Adrenal gland (tissue), 12 donors: ENCODE measurements around the gene EXD2. TPM values are rescaled to one million over a fixed set of nuclear protein-coding genes. Genes with fewer than 3 reads are reported as not detected.
A peak's percentile ranks its signal among the peaks of the same experiment; 100 is the strongest.

Source experiments
- DNase-seq, 7 donors: peaks; one replicate each; pipeline ENCODE4 v3.0.0-alpha.2; 2019 to 2020
- H3K27ac ChIP-seq, 5 donors: fragments of 200-600 bp; sonication (generic) in 4 of 5; 1 replicate in 3 of 5; 2 replicates in 2 of 5; pipeline versions ENCODE4 v1.5.1 to v1.8.0; 2016 to 2020; ENCODE audit warnings: mild to moderate bottlenecking in 1 of 5
- H3K27me3 ChIP-seq: fragments of 200-600 bp; 2 replicates; pipeline ENCODE4 v1.8.0; 2021
- H3K36me3 ChIP-seq, 2 donors: fragments of 200-600 bp; replicated peaks in 1 of 2; 1 replicate in 1 of 2; 2 replicates in 1 of 2; pipeline versions ENCODE4 v1.5.1 to v1.8.0; 2018 to 2022
- H3K4me1 ChIP-seq, 2 donors: fragments of 200-600 bp; replicated peaks in 1 of 2; 1 replicate in 1 of 2; 2 replicates in 1 of 2; pipeline versions ENCODE4 v1.5.1 to v1.8.0; 2018 to 2021
- H3K4me3 ChIP-seq, 4 donors: fragments of 200-600 bp; sonication (generic) in 3 of 4; one replicate each; pipeline ENCODE4 v1.5.1; 2016 to 2018
- H3K9me3 ChIP-seq, 3 donors: fragments of 200-600 bp; sonication (generic) in 1 of 3; replicated peaks in 1 of 3; 1 replicate in 2 of 3; 2 replicates in 1 of 3; pipeline versions ENCODE4 v1.5.1 to v1.8.0; 2016 to 2021
- CTCF ChIP-seq, 6 experiments: fragments of 450-650 bp in 4 of 6; fragments of 200-600 bp in 2 of 6; sonication (generic) in 1 of 6; IDR thresholded peaks; 1 replicate in 5 of 6; 2 replicates in 1 of 6; pipeline versions ENCODE4 v1.5.1 to v1.8.0; 2016 to 2021; ENCODE audit warnings: antibody characterized with exemption in 6 of 6, mild to moderate bottlenecking in 2 of 6, moderate library complexity in 1 of 6
- POLR2A ChIP-seq, 2 donors: fragments of 450-650 bp; IDR thresholded peaks; one replicate each; pipeline ENCODE4 v1.6.1; 2017; ENCODE audit warnings: antibody characterized with exemption in 2 of 2, mild to moderate bottlenecking in 2 of 2, moderate library complexity in 1 of 2
- WGBS, 4 donors: extraction: QIAGEN DNeasy Blood & Tissue Kit in 2 of 4; methylation state at CpG; one replicate each; pipeline versions ENCODE4 v1.1.5 to v1.1.7; 2013 to 2017; 5-methylcytosine and 5-hydroxymethylcytosine counted together
- intact Hi-C, 2 donors: fragments of 100-400 bp; cut with DNase I; formaldehyde crosslinking; loops; one replicate each; pipeline versions ENCODE4 v1.14.1 to v1.15.0; 2022 to 2023
- polyA plus RNA-seq, 3 donors: library from polyadenylated mRNA; stranded (reverse); fragments of 200-250 nt in 2 of 3; fragments of 350-450 nt in 1 of 3; fragmentation: Illumina TruSeq in 1 of 3; extraction: RNeasy Lipid Tissue Mini Kit (QIAGEN cat#74804) in 1 of 3; gene quantifications; one replicate each; pipeline ENCODE4 v1.2.3, GENCODE V29; 2013 to 2014
- total RNA-seq, 9 donors: library from RNA; depleted of rRNA in 4 of 9; stranded (reverse); fragments of >200 nt in 4 of 9; fragments of 120-200 nt in 1 of 9; fragmentation: NEBNext Ultra II Directional in 1 of 9; extraction: Animal tissue kit (Norgen Biotek cat#: 25700) in 1 of 9; gene quantifications; one replicate each; pipeline versions ENCODE4 v1.1.0 to v1.2.4, GENCODE V29; 2013 to 2023
- donor health status: healthy with polysubstance abuse.
- donor health status: Bipolar disorder and iron deficiency.
- donor health status: DM: yes; HTN: yes; CAD: no.
- donor health status: DM: no; HTN: no; CAD: no.
- donor health status: DM: no; HTN: no; CAD: no.
- donor health status: DM: yes; HTN: yes; CAD: no.

EXD2 gene
- total and polyA plus RNA-seq, 12 donors, result 6.4 to 23.0 (median 15.6) TPM

DNA sequence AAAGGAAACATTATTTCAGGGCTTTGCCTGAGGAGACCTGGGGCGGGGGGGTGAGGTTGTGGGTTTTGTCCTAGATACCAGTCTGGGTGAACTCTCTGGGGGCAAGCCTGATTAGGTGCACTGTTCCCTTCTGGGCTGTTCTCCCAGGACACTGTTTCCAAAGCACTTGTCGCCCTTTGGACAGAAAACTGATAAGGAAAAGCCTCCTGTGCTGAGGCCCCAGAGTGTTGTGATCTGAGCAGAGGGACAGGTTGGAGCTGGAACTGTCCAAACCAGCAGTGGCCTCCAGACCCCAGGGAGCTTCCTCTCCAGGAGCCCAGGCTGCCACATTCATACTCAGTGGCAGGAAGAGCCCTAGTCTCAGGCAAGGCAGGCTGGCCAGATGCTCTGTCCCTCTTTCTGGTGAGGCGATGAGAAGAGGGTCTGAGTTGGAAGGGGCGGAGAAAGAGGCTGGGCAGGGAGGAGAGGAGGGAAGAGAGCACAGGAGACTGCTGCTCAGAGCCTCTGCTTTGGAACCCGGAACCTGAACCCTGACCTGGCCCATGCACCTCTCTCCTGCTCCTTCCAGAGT, 70.5 kb downstream of the EXD2 start:
- intact Hi-C loops, result no loop called here
- Histone ChIP-seq H3K4me1 (peaks cover 12 to 38% of the 10 kb centered on the region in 2 donors), H3K4me3 (peak overlapping the region in 1 of 4 donors; percentile 64), H3K9me3 (no peaks in the 10 kb centered on the region), H3K27me3 (no peaks in the 10 kb centered on the region), H3K36me3 (no peaks in the 10 kb centered on the region), H3K27ac (peak overlapping the region in 1 of 5 donors; percentile 60)
- DNase-seq, result no peak
- TF ChIP-seq POLR2A (IDR thresholded peaks at IDR 0.05) (no peak), CTCF (IDR thresholded peaks at IDR 0.05) (no peak)
- 54 to 69% (median 62%) methylated on average over 4 to 5 of the region's 5 CpGs for WGBS, 4 donors

DNA sequence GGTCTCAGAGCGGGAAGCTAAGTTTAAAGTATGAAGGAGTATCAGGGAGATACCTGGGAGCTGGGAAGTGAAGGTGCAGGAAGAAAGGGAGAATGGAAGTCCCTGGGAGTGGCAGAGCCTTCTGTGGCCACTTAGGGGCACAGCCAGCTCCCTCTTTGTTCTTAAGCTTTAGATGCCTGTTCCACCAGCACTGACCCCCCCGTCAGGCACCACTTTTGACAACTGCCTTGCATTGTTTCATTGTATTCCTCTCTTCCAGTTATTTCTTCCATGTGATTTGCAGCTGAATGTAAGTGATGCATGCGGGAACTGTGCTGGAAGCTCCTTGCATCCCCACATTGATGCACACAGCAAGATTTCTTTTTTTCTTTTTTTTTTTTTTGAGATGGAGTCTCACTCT, 71.2 kb downstream of the EXD2 start:
- no peak overlapping the region for H3K4me3 ChIP-seq
- no peaks in the 10 kb centered on the region for H3K36me3 ChIP-seq
- peaks cover 12 to 38% of the 10 kb centered on the region in 2 donors for H3K4me1 ChIP-seq
- 85 to 90% (median 85%) methylated on average over 3 of the region's 3 CpGs for WGBS, 4 donors
- intact Hi-C loops, result no loop called here
- H3K27me3 ChIP-seq, result no peaks in the 10 kb centered on the region
- H3K27ac ChIP-seq, result peak overlapping the region in 1 of 5 donors; percentile 60
- H3K9me3 ChIP-seq, result no peaks in the 10 kb centered on the region
- no peak for TF ChIP-seq CTCF (IDR thresholded peaks at IDR 0.05)
- no peak for TF ChIP-seq POLR2A (IDR thresholded peaks at IDR 0.05)
- DNase-seq, result no peak

DNA sequence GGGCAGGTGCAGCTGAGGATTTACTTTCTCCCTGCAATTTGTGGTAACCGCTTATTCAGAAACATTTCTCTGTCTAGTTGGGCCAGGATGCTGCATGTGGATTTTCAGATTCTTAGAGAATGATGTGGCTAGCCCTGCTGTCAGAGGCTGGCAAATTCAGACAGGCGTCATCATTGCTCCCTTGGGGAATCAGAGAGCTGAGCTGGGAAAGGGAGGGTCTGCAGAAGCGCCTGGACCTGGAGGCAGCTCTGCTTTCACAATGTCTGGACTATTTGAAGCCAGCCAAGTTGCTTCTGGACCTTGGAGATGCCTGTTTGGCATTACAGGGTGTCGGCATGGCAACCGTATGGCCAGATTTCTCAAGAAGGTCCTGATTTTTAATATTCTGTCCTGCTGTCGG, 72.1 kb downstream of the EXD2 start:
- H3K4me3 ChIP-seq, result peak overlapping the region in 1 of 4 donors; percentile 23
- intact Hi-C loops, result no loop called here
- no peaks in the 10 kb centered on the region for H3K9me3 ChIP-seq
- H3K27ac ChIP-seq, result peak overlapping the region in 2 of 5 donors; percentile 65 to 77
- DNase-seq, result peak; percentile 38 to 80 (median 66)
- WGBS, 4 donors, result 42 to 65% (median 46%) methylated on average over 5 to 6 of the region's 6 CpGs
- TF ChIP-seq POLR2A (IDR thresholded peaks at IDR 0.05) (no peak), CTCF (IDR thresholded peaks at IDR 0.05) (no peak)
- H3K36me3 ChIP-seq, result no peaks in the 10 kb centered on the region
- no peaks in the 10 kb centered on the region for H3K27me3 ChIP-seq
- H3K4me1 ChIP-seq, result peaks cover 12 to 38% of the 10 kb centered on the region in 2 donors

- 44 to 54% (median 48%) methylated on average over 8 of the region's 8 CpGs for WGBS, 4 donors
- Histone ChIP-seq H3K4me1 (peaks cover 13 to 41% of the 10 kb centered on the region in 2 donors), H3K9me3 (no peaks in the 10 kb centered on the region), H3K27ac (peak overlapping the region in 2 of 5 donors; percentile 65 to 77), H3K36me3 (no peaks in the 10 kb centered on the region), H3K27me3 (no peaks in the 10 kb centered on the region), H3K4me3 (peak overlapping the region in 1 of 4 donors; percentile 23)
- peak; percentile 70 to 85 (median 78) for DNase-seq
- intact Hi-C loops, result no loop called here
- no peak for TF ChIP-seq POLR2A (IDR thresholded peaks at IDR 0.05)
- no peak for TF ChIP-seq CTCF (IDR thresholded peaks at IDR 0.05)
These were observed 72.5 kb downstream of the EXD2 start for GRCh38 chr14:69263771-69264170.
